Endothelial cell of umbilical vein (primary cell): Measurements from ENCODE around the gene MS4A3. TPM values are rescaled to one million over a fixed set of nuclear protein-coding genes. Genes with fewer than 3 reads are reported as not detected.

ENCODE experiments used
- BruUV-seq: library from RNA; stranded (reverse); fragments of 400-500 nt; replicated peaks from 2 replicates; lab custom pipeline; 2021; lab: Mats Ljungman, UMichigan
- CTCF ChIA-PET: fragments of 300-600, 350-600 bp; sonication (Branson Sonifier 250); formaldehyde crosslinking; loops from one replicate; lab custom pipeline; 2021; ENCODE audit warnings: antibody characterized with exemption, inconsistent platforms; lab: Charles Lee
- POLR2A ChIA-PET: fragments of 300-600, 350-600 bp; sonication (Branson Sonifier 250); formaldehyde crosslinking; loops from one replicate; lab custom pipeline; 2021; ENCODE audit warnings: antibody characterized with exemption, inconsistent platforms; lab: Charles Lee
- DNase-seq: peaks from one replicate; pipeline ENCODE4 v3.0.0-alpha.2; 2011; ENCODE audit warnings: low read depth, low spot score
- FAIRE-seq: peaks from 2 replicates; lab custom pipeline; 2011; peaks lifted over from hg19 to GRCh38; lab: Jason Lieb, UNC
- H2AFZ ChIP-seq: 2 replicates; pipeline ENCODE4 v1.6.0; 2012; ENCODE audit warnings: low read depth, low read length, control low read depth, inconsistent platforms
- H3K27ac ChIP-seq: 2 replicates; pipeline ENCODE4 v1.5.1; 2011; ENCODE audit warnings: low read depth, mild to moderate bottlenecking, control low read depth, low read length, moderate library complexity; ENCODE audit not compliant: insufficient read depth
- H3K27me3 ChIP-seq, 2 experiments: 2 replicates each; pipeline versions ENCODE4 v1.6.0 to v1.6.1; 2011; ENCODE audit warnings: low read length in 2 of 2, mixed read lengths in 1 of 2; ENCODE audit not compliant: control insufficient read depth in 2 of 2, insufficient read depth in 2 of 2
- H3K36me3 ChIP-seq, 2 experiments: 2 replicates in 1 of 2; 3 replicates in 1 of 2; pipeline ENCODE4 v1.5.1; 2011; ENCODE audit warnings: low read length in 2 of 2, mild to moderate bottlenecking in 1 of 2, moderate library complexity in 1 of 2; ENCODE audit not compliant: control insufficient read depth in 2 of 2, insufficient read depth in 2 of 2; ENCODE audit errors: extremely low read depth in 1 of 2
- H3K4me1 ChIP-seq: 3 replicates; pipeline ENCODE4 v1.5.1; 2011; ENCODE audit warnings: mild to moderate bottlenecking, low read length; ENCODE audit not compliant: control insufficient read depth, insufficient read depth; ENCODE audit errors: extremely low read depth
- H3K4me2 ChIP-seq: 2 replicates; pipeline ENCODE4 v1.6.1; 2011; ENCODE audit warnings: low read length, control low read depth, mixed read lengths; ENCODE audit not compliant: insufficient read depth
- H3K4me3 ChIP-seq, 3 experiments: fragments of 200-600 bp in 1 of 3; sonication (generic), shearing (Covaris generic) in 1 of 3; replicated peaks in 1 of 3; 2 replicates each; pipeline ENCODE4 v1.5.1; 2011 to 2016; ENCODE audit warnings: control low read depth in 3 of 3, low read length in 3 of 3, mild to moderate bottlenecking in 2 of 3, inconsistent platforms in 1 of 3, low read depth in 1 of 3, moderate library complexity in 1 of 3; ENCODE audit not compliant: insufficient read depth in 1 of 3
- H3K79me2 ChIP-seq: 2 replicates; pipeline ENCODE4 v1.6.0; 2012; ENCODE audit warnings: low read length, inconsistent platforms; ENCODE audit not compliant: control insufficient read depth, insufficient read depth
- H3K9ac ChIP-seq: replicated peaks from 2 replicates; pipeline ENCODE3; 2011; ENCODE audit warnings: low read length, control low read depth; ENCODE audit not compliant: insufficient read depth; ENCODE audit errors: extremely low read depth
- H3K9me1 ChIP-seq: replicated peaks from 3 replicates; pipeline ENCODE4 v1.6.0; 2011; ENCODE audit warnings: mild to moderate bottlenecking, low read length; ENCODE audit not compliant: control insufficient read depth, insufficient read depth; ENCODE audit errors: extremely low read depth
- H3K9me3 ChIP-seq: replicated peaks from 2 replicates; pipeline ENCODE4 v1.5.1; 2012; ENCODE audit warnings: low read length, inconsistent platforms; ENCODE audit not compliant: control insufficient read depth, insufficient read depth
- H4K20me1 ChIP-seq: replicated peaks from 2 replicates; pipeline ENCODE3; 2011; ENCODE audit warnings: mild to moderate bottlenecking, low read length; ENCODE audit not compliant: control insufficient read depth, insufficient read depth; ENCODE audit errors: extremely low read depth
- CTCF ChIP-seq, 2 donors: IDR thresholded peaks; 1 replicate in 1 of 2; 2 replicates in 1 of 2; pipeline ENCODE4 v1.5.1; 2011; ENCODE audit warnings: low read length in 2 of 2, mild to moderate bottlenecking in 2 of 2, moderate library complexity in 2 of 2, control low read depth in 1 of 2, inconsistent platforms in 1 of 2, low read depth in 1 of 2; ENCODE audit not compliant: insufficient read depth in 1 of 2; ENCODE audit errors: extremely low read depth in 1 of 2
- FOS ChIP-seq: IDR thresholded peaks from 2 replicates; pipeline ENCODE4 v1.6.1; 2011; ENCODE audit warnings: mild to moderate bottlenecking, low read length, moderate library complexity, borderline replicate concordance; ENCODE audit not compliant: insufficient read depth
- JUN ChIP-seq: IDR thresholded peaks from 2 replicates; pipeline ENCODE4 v1.6.1; 2011; ENCODE audit warnings: borderline replicate concordance, low read depth; ENCODE audit not compliant: insufficient read length, insufficient read depth
- MAX ChIP-seq: IDR thresholded peaks from 2 replicates; pipeline ENCODE4 v1.6.1; 2011; ENCODE audit not compliant: insufficient read depth, insufficient read length
- POLR2AphosphoS5 ChIP-seq: IDR thresholded peaks from 2 replicates; pipeline ENCODE4 v1.6.1; 2012; ENCODE audit warnings: low read depth, mild to moderate bottlenecking, control low read depth, low read length, moderate library complexity; ENCODE audit not compliant: insufficient read depth
- dilution Hi-C: fragments of 300-500 bp; cut with MboI; formaldehyde crosslinking; loops from one replicate; pipeline ENCODE4 v1.15.0; 2019; ENCODE audit warnings: low sequenced_read_pairs; ENCODE audit not compliant: extremely low pct_ligation_motif_present
- intact Hi-C: fragments of 100-400 bp; cut with micrococcal nuclease; formaldehyde crosslinking; loops from one replicate; pipeline ENCODE4 v1.10.0; 2022
- polyA plus RNA-seq, 4 experiments: library from polyadenylated mRNA; depleted of rRNA in 3 of 4; stranded (reverse) in 3 of 4; unstranded in 1 of 4; fragments of >200 nt; gene quantifications; 2 replicates each; pipeline versions ENCODE4 v1.2.1 to v1.2.3, GENCODE V29; 2011 to 2012; ENCODE audit warnings: missing spikeins in 1 of 4
- total RNA-seq: library from RNA; stranded (reverse); gene quantifications from 2 replicates; pipeline ENCODE4 v1.2.3, GENCODE V29; 2021

Gene MS4A3
- total and polyA plus RNA-seq, 2 donors (not counting 3 experiments of a cell fraction or from before 2014, with no cell fraction given): not detected

- Histone ChIP-seq H3K9me3 (no peaks in the 10 kb centered on the region), H3K36me3 (no peaks in the 10 kb centered on the region), H3K4me1 (peaks cover 2% of the 10 kb centered on the region), H3K9me1 (no peaks in the 10 kb centered on the region), H3K79me2 (no peaks in the 10 kb centered on the region), H3K27me3 (peaks cover 0 to 10% of the 10 kb centered on the region in 2 experiments), H3K4me3 (no peak overlapping the region), H3K9ac (no peak overlapping the region), H3K4me2 (no peak overlapping the region), H4K20me1 (no peaks in the 10 kb centered on the region), H3K27ac (no peak overlapping the region), H2AFZ (no peak overlapping the region)
- dilution Hi-C loops: no loop called here
- TF ChIP-seq MAX: no peak
- no peak for TF ChIP-seq JUN
- TF ChIP-seq CTCF (IDR thresholded peaks at IDR 0.05; ENCODE audit: extremely low read depth in 1 of 2, insufficient read depth in 1 of 2, low read depth in 1 of 2, low read length in 2 of 2): no peak
- TF ChIP-seq FOS: no peak
- no peak for TF ChIP-seq POLR2AphosphoS5
- no TSS peak for BruUV-seq
- CTCF ChIA-PET: no interaction called here
- DNase-seq (no peak), FAIRE-seq (no peak)
- intact Hi-C loops: no loop called here
- POLR2A ChIA-PET: no interaction called here
Observed at GRCh38 chr11:60080535-60080934, 24.1 kb downstream of the MS4A3 start.
